Measurements from ENCODE around the gene ARL10.

ARL10 gene, protein sequence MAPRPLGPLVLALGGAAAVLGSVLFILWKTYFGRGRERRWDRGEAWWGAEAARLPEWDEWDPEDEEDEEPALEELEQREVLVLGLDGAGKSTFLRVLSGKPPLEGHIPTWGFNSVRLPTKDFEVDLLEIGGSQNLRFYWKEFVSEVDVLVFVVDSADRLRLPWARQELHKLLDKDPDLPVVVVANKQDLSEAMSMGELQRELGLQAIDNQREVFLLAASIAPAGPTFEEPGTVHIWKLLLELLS

DNA sequence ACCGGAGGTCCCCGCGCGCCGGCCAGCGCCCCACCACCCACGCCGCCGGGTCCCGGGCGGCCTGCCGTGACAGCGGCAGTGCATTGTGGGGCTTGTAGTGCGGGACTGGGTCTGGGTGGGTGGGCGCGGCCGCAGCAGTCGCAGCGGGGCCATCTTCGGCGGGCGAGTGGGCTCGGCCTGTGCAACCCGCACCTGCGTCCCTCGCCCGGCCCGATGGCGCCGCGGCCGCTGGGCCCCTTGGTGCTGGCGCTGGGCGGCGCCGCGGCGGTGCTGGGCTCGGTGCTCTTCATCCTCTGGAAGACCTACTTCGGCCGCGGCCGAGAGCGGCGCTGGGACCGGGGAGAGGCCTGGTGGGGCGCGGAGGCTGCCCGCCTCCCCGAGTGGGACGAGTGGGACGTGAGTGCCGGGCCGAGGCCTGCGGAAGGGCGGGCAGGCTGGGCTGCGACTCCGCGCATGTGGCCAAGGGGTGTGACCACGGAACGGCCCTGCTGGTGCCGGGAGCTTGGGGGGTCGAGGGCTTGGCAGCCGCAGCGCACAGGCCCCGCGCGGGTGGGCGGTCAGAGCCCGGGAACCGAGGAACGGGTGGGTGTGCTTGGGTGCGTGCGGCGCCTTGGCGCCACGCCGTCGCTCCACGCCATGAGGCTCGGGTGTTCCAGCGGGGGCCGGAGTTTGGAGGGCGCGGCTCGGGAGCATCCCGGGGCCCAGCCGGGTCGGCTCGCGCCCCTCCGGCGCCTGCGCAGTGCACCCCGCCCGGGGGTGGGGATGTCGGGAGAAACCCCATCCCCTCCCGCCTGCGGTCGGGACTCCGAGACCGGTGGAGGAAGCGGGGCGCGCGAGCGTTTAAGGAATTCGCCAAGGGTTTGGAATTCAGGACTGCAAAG, at the start of gene ARL10:
ARL10 (plus strand) TSS at position 137 of the 881 bp plus-strand sequence; CDS start at position 214, 77 bp downstream.
- peak in 45 of 56 donors; percentile 13 to 72 (median 46) for DNase-seq

GRCh38 chr5:176317534-176318374, 47.5 kb upstream of the ARL10 start:
- no peak for DNase-seq

DNA sequence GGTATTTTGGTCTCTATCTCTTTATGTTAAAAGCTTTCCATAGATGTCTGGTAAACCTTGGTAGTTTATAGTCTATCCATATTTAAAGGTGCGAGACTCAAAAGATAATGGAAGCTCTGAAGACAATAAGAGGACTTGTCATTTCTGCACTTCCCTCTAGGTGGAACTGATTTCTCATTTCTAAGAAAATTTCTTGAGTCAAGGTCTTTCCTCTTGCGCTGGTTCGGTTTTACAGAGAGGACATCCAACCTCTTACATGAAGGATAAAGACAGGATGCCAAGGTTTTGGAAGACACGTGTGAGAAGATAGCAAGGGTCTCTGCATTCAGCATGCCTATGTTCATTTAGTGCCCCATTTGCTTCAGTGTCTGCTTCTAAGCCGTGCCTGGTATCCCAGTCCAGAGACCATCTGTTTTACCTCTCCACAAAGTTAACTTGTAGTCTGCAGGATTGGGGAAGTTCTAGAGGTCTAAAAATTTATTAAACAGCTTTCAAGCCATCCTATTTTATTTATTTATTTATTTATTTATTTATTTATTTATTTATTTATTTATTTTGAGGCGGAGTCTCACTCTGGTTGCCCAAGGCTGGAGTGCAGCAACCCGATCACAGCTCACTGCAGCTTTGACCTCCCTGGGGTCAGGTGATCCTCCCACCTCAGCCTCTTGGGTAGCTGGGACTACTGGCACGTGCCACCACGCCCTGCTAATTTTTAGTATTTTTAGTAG, 45.3 kb upstream of the ARL10 start:
- DNase-seq, result no peak

GRCh38 chr5:176320577-176320976, 44.7 kb upstream of the ARL10 start:
- no peak for DNase-seq

DNA sequence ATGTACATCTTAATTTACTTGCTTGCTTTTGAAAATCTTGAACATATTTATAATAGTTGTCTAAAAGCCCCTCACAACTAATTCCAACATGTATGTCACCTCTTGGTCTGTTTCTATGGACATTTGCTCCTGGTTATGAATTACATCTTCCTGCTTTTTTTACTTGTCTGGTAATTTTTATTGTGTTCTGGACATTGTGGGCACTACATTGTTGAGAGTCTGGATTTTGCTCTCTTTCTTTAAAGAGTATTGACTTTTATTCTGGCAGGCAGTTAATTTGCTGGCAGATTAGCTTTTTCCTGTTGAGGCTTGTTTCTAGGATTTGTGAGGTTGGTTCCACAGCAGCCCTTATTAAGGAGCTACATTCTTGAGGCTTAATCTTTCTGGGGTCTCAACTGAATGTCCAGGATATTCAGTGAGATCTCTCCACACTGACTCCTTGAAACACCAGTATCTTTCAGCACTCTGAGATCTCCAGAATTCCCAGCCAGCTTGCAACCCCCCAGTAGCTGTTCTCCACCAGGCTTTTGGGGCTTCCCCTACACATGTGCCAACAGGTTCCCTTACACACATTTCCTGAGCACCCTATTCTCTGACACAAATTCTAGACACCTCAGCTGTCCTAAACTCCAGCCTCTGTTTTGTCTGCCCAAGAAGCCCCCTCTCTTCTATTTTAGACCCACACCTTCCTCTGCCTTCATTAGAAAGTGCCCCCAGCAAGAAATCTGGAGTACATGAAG, 31.1 kb upstream of the ARL10 start:
- no peak for DNase-seq

DNA sequence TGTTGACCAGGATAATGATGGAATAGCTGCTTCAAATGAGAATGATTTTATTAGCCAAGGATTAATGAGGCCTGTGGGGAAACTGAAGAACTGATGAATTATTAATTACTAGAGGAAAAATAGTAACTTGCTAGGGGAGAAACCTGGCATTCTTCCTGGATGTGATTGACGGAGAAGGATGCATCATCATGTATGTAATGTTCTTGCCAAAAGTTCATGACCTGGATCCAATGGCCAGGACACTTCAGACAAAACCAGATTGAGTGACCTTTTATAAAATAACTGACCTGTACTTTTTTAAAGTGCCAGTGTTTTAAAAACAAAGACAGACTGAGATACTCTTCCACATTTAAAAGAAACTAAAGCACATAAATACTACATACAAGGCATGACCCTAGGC, 27.4 kb upstream of the ARL10 start:
- DNase-seq, result no peak

DNA sequence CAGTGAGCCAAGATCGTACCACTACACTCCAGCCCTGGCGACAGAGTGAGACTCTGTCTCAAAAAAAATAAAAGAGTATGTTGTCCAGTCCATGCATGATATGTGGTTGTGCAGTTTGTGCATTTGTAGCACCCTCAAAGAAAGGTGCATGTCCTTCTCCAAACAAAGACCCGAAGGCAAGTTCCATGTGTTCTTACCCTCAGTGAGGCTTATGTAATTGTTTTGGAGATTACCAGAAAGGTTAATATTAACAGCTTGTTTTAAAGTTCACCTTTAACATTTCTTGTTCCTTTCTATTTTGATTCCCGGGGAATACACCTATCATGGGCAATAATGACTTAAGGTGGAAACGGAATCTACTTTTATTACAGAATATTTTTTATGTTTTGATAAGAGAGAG, 26.0 kb upstream of the ARL10 start:
- DNase-seq, result no peak

GRCh38 chr5:176341325-176342157, 23.7 kb upstream of the ARL10 start:
- no peak for DNase-seq

DNA sequence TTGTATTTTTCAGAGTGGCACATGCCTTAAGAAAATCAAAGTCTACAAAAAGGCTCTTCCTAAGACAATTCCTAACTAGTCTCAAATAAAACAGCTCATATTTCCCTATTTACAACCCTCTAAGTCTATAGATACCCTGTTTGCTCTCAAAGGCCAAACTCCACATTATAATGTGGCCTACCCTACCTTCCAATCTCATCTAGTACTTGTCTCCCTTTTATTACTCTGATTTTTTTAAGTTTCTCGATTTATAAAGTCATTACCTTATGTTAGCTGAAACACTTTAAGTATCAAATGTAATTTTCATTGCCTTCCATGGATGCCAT, 23.2 kb upstream of the ARL10 start:
- DNase-seq, result no peak

GRCh38 chr5:176342766-176343458, 22.4 kb upstream of the ARL10 start:
- no peak for DNase-seq

DNA sequence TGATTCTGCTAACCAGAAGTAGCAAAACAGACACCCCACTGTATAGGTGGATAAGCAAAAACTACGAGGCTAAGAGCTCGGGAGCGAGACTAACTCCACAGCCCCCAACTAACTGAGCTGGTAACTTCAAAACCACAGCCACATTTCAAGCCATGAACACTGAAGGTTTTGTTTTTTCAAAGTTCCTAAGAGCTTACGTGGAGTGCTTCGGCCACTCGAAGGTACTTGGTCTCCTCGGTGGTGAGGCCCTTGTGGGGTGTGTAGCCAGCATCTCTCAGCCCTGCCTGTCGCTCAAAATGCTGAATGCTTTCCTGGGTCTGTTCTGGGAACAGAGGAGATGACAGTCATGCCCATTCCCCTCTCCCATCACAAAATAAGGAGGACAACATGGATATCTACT, 14.9 kb upstream of the ARL10 start:
- no peak for DNase-seq

- DNase-seq, result no peak
Observed at GRCh38 chr5:176352116-176352878, 13.0 kb upstream of the ARL10 start.

- DNase-seq, result no peak
Observed at GRCh38 chr5:176353533-176353932, 11.8 kb upstream of the ARL10 start.

DNA sequence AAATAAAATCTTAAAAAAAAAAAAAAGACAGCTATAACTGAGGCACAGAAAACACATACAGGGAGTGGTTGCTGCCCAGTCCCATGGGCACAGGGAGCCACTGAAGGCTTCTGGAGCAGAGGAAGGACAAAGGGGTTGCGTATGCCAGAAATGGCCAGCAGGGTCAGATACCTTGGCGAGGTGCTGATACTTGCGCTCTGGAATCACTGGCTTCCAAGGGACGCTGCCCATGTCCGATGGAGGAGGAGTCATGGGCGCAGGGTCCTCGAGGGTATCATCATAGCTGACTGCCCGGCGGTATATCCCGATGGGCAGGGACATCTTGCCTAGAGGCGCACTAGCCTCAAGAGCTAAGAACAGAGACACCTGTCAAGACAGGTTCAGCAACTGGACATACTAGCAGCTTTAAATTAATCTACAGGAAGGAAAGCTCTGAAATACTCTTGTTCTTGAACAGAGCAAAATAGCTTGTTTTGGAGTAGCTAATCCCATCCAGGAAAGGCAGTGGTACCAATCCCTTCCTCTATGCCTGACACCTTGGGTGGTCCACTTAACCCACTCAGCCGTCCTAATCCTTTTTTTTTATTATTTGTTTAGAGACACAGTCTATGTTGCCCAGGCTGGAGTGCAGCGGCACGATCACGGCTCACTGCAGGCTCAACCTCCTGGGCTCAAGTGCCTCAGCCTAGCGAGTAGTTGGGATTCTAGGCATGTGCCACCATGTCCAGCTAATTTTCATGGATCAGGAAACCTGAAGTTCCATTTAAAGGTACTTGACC, 9.7 kb upstream of the ARL10 start:
- no peak for DNase-seq

DNA sequence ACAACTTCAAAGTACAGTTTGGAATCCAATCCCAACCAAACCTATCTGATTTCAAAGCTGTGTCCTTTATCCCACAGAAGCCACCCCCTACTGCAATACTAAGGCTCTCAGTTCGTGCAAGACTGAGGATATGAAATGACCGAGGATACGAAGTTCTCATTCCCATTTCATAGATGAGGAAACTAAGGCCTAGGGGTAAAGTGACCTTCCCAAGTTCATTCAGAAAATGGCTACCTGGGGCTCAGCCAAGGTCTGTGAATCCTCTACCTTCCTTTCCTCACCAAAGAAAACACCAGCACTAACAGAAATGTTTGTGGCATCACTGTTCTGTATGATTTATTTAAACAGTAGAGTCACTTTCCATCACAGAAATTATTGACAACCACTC, 9.1 kb upstream of the ARL10 start:
- DNase-seq, result no peak

- no peak for DNase-seq
Observed at GRCh38 chr5:176359658-176360057, 5.6 kb upstream of the ARL10 start.

DNA sequence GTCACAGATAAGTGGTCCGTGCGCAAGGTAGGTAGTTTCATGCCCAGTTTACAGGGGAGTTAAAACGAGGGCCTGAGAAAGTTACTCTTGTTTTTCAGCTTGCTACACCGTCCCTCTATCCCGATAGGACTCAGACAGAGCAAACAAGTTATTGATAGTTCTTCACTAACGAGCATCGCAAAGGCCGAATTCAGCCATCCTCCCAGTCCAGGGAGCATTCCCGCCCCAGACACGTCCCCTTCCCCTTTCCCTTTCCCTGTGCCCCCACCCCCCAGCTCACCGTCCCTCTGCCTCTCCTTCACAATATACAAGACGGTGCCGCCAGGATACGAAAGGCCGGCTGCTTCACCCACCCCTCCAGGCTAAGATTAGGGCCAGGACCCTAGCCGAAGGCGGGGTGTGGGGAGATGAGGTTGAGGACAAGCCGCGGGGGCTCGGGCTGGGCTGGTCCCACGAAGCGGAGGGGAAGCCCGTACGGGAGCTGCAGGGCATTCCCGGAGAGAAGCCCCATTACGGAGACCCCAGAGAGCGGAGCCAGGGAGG, 4.3 kb upstream of the ARL10 start:
- DNase-seq, result peak in 7 of 56 donors; percentile 17 to 53 (median 38)
